HepG2 (cell line): ENCODE data around the gene LARP1. TPM values are rescaled to one million over a fixed set of nuclear protein-coding genes. Genes with fewer than 3 reads are reported as not detected.

Experiments used
- ATAC-seq: fragments of 200-7000 bp; cut with Tn5 transposase; 3 replicates; pipeline ENCODE4 v1.9.1; 2020; ENCODE audit warnings: mild to moderate bottlenecking, moderate library complexity
- BruUV-seq: library from RNA; stranded (reverse); fragments of 400-500 nt; replicated peaks from 2 replicates; lab custom pipeline; 2021; lab: Mats Ljungman, UMichigan
- CTCF ChIA-PET: fragments of 300-600 bp; formaldehyde crosslinking; extraction: SDS; loops from one replicate; lab custom pipeline; 2021; ENCODE audit warnings: low total read pairs, inconsistent platforms, low intra/inter-chr PET ratio; lab: Yijun Ruan, JAX
- POLR2A ChIA-PET: fragments of 350-600 bp; sonication (Branson Sonifier 250); formaldehyde crosslinking; loops from one replicate; lab custom pipeline; 2020; ENCODE audit warnings: antibody characterized with exemption, inconsistent platforms; lab: Yijun Ruan, JAX
- DNase-seq: peaks from one replicate; pipeline ENCODE4 v3.0.0-alpha.2; 2015; ENCODE audit warnings: low spot score
- FAIRE-seq: peaks from 3 replicates; lab custom pipeline; 2011; peaks lifted over from hg19 to GRCh38; lab: Jason Lieb, UNC
- H2AFZ ChIP-seq: one replicate; pipeline ENCODE4 v1.6.1; 2011; ENCODE audit warnings: low read length, inconsistent platforms
- H3K27ac ChIP-seq: fragments of 300-600 bp; 3 replicates; pipeline ENCODE4 v1.8.0; 2011; ENCODE audit warnings: mixed run types, mild to moderate bottlenecking, mixed read lengths, low read length, inconsistent platforms; ENCODE audit not compliant: insufficient read depth; ENCODE audit errors: extremely low read length
- H3K27me3 ChIP-seq, 2 experiments: fragments of 200-600 bp in 1 of 2; 2 replicates in 1 of 2; 3 replicates in 1 of 2; pipeline versions ENCODE4 v1.6.0 to v1.8.0; 2011; ENCODE audit warnings: low read length in 2 of 2, mild to moderate bottlenecking in 2 of 2, moderate library complexity in 2 of 2, inconsistent platforms in 1 of 2; ENCODE audit not compliant: insufficient read depth in 2 of 2, control insufficient read depth in 1 of 2
- H3K36me3 ChIP-seq, 2 experiments: fragments of 200-600 bp in 1 of 2; replicated peaks in 1 of 2; 2 replicates in 1 of 2; 3 replicates in 1 of 2; pipeline versions ENCODE4 v1.5.1 to v1.8.0; 2011; ENCODE audit warnings: low read length in 2 of 2, inconsistent platforms in 1 of 2; ENCODE audit not compliant: insufficient read depth in 2 of 2, control insufficient read depth in 1 of 2
- H3K4me1 ChIP-seq: 2 replicates; pipeline ENCODE4 v1.5.1; 2012; ENCODE audit warnings: low read length, inconsistent platforms; ENCODE audit not compliant: insufficient read depth
- H3K4me2 ChIP-seq: 2 replicates; pipeline ENCODE4 v1.6.0; 2011; ENCODE audit warnings: low read depth, low read length, inconsistent platforms
- H3K4me3 ChIP-seq, 3 experiments: fragments of 200-600 bp in 1 of 3; sonication (generic), shearing (Covaris generic) in 1 of 3; replicated peaks in 1 of 3; 2 replicates each; pipeline ENCODE4 v1.5.1; 2011 to 2016; ENCODE audit warnings: low read length in 3 of 3, inconsistent platforms in 2 of 3, low read depth in 2 of 3, mild to moderate bottlenecking in 2 of 3, control low read depth in 1 of 3, mixed read lengths in 1 of 3; ENCODE audit not compliant: insufficient read depth in 1 of 3
- H3K79me2 ChIP-seq: one replicate; pipeline ENCODE4 v1.6.1; 2011; ENCODE audit warnings: low read length, inconsistent platforms; ENCODE audit not compliant: insufficient read depth
- H3K9ac ChIP-seq: 2 replicates; pipeline ENCODE4 v1.6.0; 2011; ENCODE audit warnings: mild to moderate bottlenecking, low read depth, low read length, inconsistent platforms; ENCODE audit not compliant: insufficient read depth
- H3K9me3 ChIP-seq: 2 replicates; pipeline ENCODE4 v1.5.1; 2012; ENCODE audit warnings: mild to moderate bottlenecking, low read length
- H4K20me1 ChIP-seq: 2 replicates; pipeline ENCODE4 v1.6.0; 2011; ENCODE audit warnings: inconsistent platforms, mild to moderate bottlenecking, low read length, moderate library complexity; ENCODE audit not compliant: insufficient read depth
- FOXK2 ChIP-seq: fragments of 450-650 bp; IDR thresholded peaks from 2 replicates; pipeline ENCODE4 v1.6.1; 2016
- MEIS1 ChIP-seq: sonication (generic); formaldehyde crosslinking; IDR thresholded peaks from 2 replicates; pipeline ENCODE4 v1.9.0; 2021; ENCODE audit warnings: mild to moderate bottlenecking, missing genetic modification reagents, moderate library complexity, borderline replicate concordance
- NRL ChIP-seq: sonication (generic); formaldehyde crosslinking; IDR thresholded peaks from 2 replicates; pipeline ENCODE4 v1.5.0; 2020; ENCODE audit warnings: missing genetic modification reagents, mild to moderate bottlenecking, moderate library complexity, borderline replicate concordance
- SOX5 ChIP-seq: IDR thresholded peaks from 2 replicates; pipeline ENCODE4 v1.6.1; 2016; ENCODE audit warnings: borderline replicate concordance
- ZNF792 ChIP-seq: IDR thresholded peaks from 2 replicates; pipeline ENCODE4 v1.6.1; 2016
- ZSCAN30 ChIP-seq: sonication (generic); formaldehyde crosslinking; IDR thresholded peaks from 2 replicates; pipeline ENCODE4 v1.5.0; 2020; ENCODE audit warnings: mild to moderate bottlenecking, missing genetic modification reagents
- WGBS: methylation state at CpG from one replicate; pipeline ENCODE4 v1.1.6; 2017; ENCODE audit warnings: low lambda C conversion rate; 5-methylcytosine and 5-hydroxymethylcytosine counted together
- in situ Hi-C: cut with HindIII; loops from 2 replicates; pipeline ENCODE4 v1.10.0; 2017; ENCODE audit warnings: low pct_unique_long_range_greater_than_20kb; ENCODE audit not compliant: extremely low pct_ligation_motif_present
- intact Hi-C: fragments of 100-400 bp; cut with micrococcal nuclease; formaldehyde crosslinking; loops from one replicate; pipeline ENCODE4 v1.10.0; 2022; ENCODE audit not compliant: unreplicated experiment
- polyA plus RNA-seq, 8 experiments: library from polyadenylated mRNA; depleted of rRNA in 3 of 8; stranded (reverse) in 7 of 8; unstranded in 1 of 8; fragments of >200 nt; fragmentation: Illumina TruSeq in 4 of 8; extraction: Trizol in 4 of 8; gene quantifications; 2 replicates each; pipeline versions ENCODE4 v1.2.1 to v1.2.3, GENCODE V29; 2011 to 2016; ENCODE audit warnings: low read depth in 4 of 8, missing spikeins in 1 of 8, mixed read lengths in 1 of 8; ENCODE audit not compliant: insufficient read depth in 1 of 8
- total RNA-seq, 5 experiments: library from RNA; depleted of rRNA; stranded (reverse); fragments of >200 nt; fragmentation: Illumina TruSeq; extraction: Trizol; gene quantifications; 2 replicates each; pipeline ENCODE4 v1.2.3, GENCODE V29; 2016; ENCODE audit warnings: low read depth in 1 of 5
- TF ChIP-seq, protein P1 (sequence below), 2 experiments: sonication (generic) in 1 of 2; formaldehyde crosslinking in 1 of 2; IDR thresholded peaks; 2 replicates each; pipeline versions ENCODE4 v1.4.0 to v1.6.1; 2018 to 2020; ENCODE audit warnings: missing genetic modification reagents in 2 of 2, borderline replicate concordance in 1 of 2, low read depth in 1 of 2, mild to moderate bottlenecking in 1 of 2, missing biosample characterization in 1 of 2
- TF ChIP-seq, protein P2 (sequence below): sonication (generic); formaldehyde crosslinking; conservative IDR thresholded peaks from 2 replicates; pipeline ENCODE4 v1.4.0; 2020; ENCODE audit warnings: mild to moderate bottlenecking, missing genetic modification reagents, moderate library complexity
- TF ChIP-seq, protein P3 (sequence below): sonication (generic); formaldehyde crosslinking; IDR thresholded peaks from 2 replicates; pipeline ENCODE4 v1.4.0; 2020; ENCODE audit warnings: mild to moderate bottlenecking, missing genetic modification reagents, borderline replicate concordance

Gene LARP1
- total and polyA plus RNA-seq, 2 of the 13 experiments (the other 11 are each of a cell fraction or from before 2014, with no cell fraction given), result 45.2 to 61.4 TPM

DNA sequence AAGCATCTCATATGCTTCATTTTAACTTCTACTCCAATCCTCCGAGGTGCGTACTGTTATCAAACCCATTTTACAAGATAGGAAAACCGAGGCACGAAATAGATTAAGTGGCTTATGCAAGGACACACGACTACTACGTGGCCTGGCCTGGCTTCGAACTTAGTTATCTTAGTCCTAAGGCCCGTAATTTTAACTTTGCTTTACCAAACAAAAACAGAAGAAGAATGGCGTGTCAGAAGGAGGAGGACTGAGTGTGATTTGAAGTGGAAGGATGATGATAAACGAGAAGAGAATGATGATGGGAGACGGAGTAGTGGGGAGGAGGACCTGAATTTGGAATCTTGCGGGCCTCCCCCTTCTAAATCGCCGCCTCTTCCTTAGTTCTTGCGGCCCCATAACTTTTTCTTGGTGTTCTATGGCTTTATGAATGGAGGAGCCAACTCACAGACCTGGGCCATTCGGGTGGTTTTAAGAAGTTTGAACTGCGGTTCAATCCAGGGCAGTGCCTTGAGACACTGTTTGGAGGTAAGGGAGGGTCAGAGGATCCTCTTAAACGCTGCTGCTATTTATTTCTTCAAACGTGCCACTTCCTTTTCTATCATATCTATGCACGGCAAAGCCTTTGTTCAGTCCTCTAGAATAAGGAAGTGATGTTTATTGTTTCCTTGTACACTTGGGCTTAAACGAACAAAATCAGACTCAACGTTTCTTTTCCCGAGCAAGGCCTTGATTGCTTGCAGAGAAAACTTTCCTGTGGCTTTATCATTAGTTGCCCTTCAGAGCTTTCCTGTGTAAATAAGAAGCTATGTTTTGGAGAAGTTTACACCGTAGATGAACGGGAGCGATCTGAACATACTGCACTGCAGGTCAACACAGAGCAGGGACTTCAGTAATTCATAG is 104.0 kb downstream of the LARP1 start (continued):
- TF ChIP-seq, protein P1, sequence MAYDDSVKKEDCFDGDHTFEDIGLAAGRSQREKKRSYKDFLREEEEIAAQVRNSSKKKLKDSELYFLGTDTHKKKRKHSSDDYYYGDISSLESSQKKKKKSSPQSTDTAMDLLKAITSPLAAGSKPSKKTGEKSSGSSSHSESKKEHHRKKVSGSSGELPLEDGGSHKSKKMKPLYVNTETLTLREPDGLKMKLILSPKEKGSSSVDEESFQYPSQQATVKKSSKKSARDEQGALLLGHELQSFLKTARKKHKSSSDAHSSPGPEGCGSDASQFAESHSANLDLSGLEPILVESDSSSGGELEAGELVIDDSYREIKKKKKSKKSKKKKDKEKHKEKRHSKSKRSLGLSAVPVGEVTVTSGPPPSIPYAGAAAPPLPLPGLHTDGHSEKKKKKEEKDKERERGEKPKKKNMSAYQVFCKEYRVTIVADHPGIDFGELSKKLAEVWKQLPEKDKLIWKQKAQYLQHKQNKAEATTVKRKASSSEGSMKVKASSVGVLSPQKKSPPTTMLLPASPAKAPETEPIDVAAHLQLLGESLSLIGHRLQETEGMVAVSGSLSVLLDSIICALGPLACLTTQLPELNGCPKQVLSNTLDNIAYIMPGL (CRISPR knock-in tag; IDR thresholded peaks at IDR 0.05; ENCODE audit: borderline replicate concordance in 1 of 2, low read depth in 1 of 2), result peak in 1 of 2 experiments; percentile 6; a peak in 1 of 4 replicates
- TF ChIP-seq NRL (CRISPR knock-in tag) (no peak), MEIS1 (0 out of 2 replicates have a peak, but pooled peaks have one; percentile 37)

DNA sequence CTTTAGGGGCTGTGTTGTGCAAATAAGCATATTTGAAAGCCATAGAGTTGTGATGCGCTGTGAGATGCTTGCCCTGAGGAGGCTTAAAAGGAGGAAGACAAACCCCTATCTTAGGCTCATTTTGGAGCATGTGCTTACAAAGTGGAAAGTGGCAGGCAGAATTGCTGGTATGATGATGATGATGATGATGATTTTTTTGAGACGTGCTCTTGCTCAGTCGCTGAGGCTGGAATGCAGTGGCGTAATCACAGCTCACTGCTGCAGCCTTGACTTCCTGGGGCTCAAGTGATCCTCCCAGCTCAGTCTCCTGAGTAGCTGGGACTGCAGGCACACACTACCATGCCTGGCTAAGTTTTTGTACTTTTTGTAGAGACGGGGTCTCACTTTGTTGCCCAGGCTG is 104.9 kb downstream of the LARP1 start:
- intact Hi-C loops (no loop called here), in situ Hi-C loops (no loop called here)
- DNase-seq, result peak; percentile 58
- Histone ChIP-seq H3K79me2 (peaks cover 61% of the 10 kb centered on the region), H3K9ac (peak overlapping the region; percentile 87), H3K4me1 (peaks cover 51% of the 10 kb centered on the region), H3K27ac (peak overlapping the region; percentile 99), H3K36me3 (peaks cover 4 to 24% of the 10 kb centered on the region in 2 experiments; a peak in 4 of 5 replicates), H3K9me3 (no peaks in the 10 kb centered on the region), H3K4me2 (peak overlapping the region; percentile 95), H3K4me3 (peak overlapping the region; percentile 78 to 93 (median 85)), H4K20me1 (peaks cover 30% of the 10 kb centered on the region), H3K27me3 (peaks cover 0 to 4% of the 10 kb centered on the region in 2 experiments; a peak in 1 of 5 replicates), H2AFZ (no peak overlapping the region)
- BruUV-seq, result no TSS peak
- no peak for ATAC-seq
- POLR2A ChIA-PET, result interaction anchor here (1.3 to 1.8 kb wide), 5 partner anchors 8 to 78 kb away, joined by 3 to 13 read pairs (median 5); partner anchors contain the start of genes FAXDC2 and GEMIN5
- 8% methylated on average over 5 of the region's 5 CpGs for WGBS
- peak; percentile 83 for FAIRE-seq
- CTCF ChIA-PET, result no interaction called here
- TF ChIP-seq ZSCAN30 (CRISPR knock-in tag), result no peak
- TF ChIP-seq, protein P2, sequence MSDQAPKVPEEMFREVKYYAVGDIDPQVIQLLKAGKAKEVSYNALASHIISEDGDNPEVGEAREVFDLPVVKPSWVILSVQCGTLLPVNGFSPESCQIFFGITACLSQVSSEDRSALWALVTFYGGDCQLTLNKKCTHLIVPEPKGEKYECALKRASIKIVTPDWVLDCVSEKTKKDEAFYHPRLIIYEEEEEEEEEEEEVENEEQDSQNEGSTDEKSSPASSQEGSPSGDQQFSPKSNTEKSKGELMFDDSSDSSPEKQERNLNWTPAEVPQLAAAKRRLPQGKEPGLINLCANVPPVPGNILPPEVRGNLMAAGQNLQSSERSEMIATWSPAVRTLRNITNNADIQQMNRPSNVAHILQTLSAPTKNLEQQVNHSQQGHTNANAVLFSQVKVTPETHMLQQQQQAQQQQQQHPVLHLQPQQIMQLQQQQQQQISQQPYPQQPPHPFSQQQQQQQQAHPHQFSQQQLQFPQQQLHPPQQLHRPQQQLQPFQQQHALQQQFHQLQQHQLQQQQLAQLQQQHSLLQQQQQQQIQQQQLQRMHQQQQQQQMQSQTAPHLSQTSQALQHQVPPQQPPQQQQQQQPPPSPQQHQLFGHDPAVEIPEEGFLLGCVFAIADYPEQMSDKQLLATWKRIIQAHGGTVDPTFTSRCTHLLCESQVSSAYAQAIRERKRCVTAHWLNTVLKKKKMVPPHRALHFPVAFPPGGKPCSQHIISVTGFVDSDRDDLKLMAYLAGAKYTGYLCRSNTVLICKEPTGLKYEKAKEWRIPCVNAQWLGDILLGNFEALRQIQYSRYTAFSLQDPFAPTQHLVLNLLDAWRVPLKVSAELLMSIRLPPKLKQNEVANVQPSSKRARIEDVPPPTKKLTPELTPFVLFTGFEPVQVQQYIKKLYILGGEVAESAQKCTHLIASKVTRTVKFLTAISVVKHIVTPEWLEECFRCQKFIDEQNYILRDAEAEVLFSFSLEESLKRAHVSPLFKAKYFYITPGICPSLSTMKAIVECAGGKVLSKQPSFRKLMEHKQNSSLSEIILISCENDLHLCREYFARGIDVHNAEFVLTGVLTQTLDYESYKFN (CRISPR knock-in tag), result peak; percentile 29; the same call in 1 of the 2 replicates
- peak; percentile 15; the same call in 1 of the 2 replicates for TF ChIP-seq SOX5 (CRISPR knock-in tag)
- no peak for TF ChIP-seq FOXK2
- 0 out of 2 replicates have a peak, but pooled peaks have one; percentile 42 for TF ChIP-seq ZNF792 (CRISPR knock-in tag)
- TF ChIP-seq, protein P3, sequence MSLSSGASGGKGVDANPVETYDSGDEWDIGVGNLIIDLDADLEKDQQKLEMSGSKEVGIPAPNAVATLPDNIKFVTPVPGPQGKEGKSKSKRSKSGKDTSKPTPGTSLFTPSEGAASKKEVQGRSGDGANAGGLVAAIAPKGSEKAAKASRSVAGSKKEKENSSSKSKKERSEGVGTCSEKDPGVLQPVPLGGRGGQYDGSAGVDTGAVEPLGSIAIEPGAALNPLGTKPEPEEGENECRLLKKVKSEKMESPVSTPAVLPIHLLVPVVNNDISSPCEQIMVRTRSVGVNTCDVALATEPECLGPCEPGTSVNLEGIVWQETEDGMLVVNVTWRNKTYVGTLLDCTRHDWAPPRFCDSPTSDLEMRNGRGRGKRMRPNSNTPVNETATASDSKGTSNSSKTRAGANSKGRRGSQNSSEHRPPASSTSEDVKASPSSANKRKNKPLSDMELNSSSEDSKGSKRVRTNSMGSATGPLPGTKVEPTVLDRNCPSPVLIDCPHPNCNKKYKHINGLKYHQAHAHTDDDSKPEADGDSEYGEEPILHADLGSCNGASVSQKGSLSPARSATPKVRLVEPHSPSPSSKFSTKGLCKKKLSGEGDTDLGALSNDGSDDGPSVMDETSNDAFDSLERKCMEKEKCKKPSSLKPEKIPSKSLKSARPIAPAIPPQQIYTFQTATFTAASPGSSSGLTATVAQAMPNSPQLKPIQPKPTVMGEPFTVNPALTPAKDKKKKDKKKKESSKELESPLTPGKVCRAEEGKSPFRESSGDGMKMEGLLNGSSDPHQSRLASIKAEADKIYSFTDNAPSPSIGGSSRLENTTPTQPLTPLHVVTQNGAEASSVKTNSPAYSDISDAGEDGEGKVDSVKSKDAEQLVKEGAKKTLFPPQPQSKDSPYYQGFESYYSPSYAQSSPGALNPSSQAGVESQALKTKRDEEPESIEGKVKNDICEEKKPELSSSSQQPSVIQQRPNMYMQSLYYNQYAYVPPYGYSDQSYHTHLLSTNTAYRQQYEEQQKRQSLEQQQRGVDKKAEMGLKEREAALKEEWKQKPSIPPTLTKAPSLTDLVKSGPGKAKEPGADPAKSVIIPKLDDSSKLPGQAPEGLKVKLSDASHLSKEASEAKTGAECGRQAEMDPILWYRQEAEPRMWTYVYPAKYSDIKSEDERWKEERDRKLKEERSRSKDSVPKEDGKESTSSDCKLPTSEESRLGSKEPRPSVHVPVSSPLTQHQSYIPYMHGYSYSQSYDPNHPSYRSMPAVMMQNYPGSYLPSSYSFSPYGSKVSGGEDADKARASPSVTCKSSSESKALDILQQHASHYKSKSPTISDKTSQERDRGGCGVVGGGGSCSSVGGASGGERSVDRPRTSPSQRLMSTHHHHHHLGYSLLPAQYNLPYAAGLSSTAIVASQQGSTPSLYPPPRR (CRISPR knock-in tag), result peak; percentile 35
